MV-4-11 (cell line): ENCODE data around the gene CDYL2.
A peak's percentile ranks its signal among the peaks of the same experiment; 100 is the strongest.
"Not testable (repeated sequence)": the region's sequence is repeated elsewhere in the genome, so short reads cannot be mapped to it uniquely, and the experiment has no call there.

Experiments
- DNase-seq: peaks from one replicate; lab custom pipeline; 2025; lab: John Stamatoyannopoulos, UW

CDYL2 gene, protein sequence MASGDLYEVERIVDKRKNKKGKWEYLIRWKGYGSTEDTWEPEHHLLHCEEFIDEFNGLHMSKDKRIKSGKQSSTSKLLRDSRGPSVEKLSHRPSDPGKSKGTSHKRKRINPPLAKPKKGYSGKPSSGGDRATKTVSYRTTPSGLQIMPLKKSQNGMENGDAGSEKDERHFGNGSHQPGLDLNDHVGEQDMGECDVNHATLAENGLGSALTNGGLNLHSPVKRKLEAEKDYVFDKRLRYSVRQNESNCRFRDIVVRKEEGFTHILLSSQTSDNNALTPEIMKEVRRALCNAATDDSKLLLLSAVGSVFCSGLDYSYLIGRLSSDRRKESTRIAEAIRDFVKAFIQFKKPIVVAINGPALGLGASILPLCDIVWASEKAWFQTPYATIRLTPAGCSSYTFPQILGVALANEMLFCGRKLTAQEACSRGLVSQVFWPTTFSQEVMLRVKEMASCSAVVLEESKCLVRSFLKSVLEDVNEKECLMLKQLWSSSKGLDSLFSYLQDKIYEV

GRCh38 chr16:80804526-80805383, at the start of gene CDYL2:
CDYL2 (minus strand) TSS chr16:80804598; CDS start chr16:80804173, 425 bp downstream.
- DNase-seq: no peak

- peak; percentile 19 for DNase-seq
Measured at GRCh38 chr16:80852261-80852872, 48.0 kb upstream of the CDYL2 start.

DNA sequence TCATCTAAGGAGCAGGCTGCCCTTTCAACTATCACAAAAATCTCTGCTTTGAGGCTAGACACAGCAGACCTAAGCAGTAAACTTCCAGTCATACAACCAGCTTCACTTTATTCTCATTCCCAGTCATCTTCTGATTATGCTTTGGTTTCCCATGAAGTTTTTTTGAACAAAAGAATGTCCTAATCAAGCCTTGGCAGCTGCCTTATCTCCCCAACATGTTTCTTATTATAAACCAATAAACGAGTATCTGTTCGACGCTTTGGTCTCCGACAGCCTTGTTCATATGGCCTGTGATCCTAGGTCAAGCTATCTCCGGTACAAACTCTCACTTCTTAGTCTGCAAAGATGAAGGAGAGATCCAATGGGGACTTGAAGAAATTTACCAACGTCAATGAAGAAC, 47.4 kb upstream of the CDYL2 start:
- no peak for DNase-seq

GRCh38 chr16:80850757-80851156, 46.4 kb upstream of the CDYL2 start:
- no peak for DNase-seq

DNA sequence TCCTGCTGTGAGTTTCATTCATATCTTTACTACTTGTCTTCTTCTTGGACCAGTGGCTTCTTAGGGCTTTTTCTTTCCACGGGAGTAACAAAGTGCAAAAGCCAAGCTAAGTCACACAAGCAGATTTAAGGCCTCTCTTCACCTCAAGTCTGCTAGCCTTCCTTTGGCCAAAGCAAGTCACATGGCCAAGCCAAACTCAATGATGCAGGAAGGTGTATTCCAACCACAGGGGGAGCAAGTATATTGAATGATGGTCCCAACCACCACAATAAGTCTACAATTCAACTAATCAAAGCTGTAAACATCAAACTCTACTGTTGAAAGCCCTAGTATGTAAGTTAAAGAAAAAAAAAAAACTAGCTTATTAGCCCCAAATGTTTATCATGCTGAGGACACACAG, 44.5 kb upstream of the CDYL2 start:
- no peak for DNase-seq

DNA sequence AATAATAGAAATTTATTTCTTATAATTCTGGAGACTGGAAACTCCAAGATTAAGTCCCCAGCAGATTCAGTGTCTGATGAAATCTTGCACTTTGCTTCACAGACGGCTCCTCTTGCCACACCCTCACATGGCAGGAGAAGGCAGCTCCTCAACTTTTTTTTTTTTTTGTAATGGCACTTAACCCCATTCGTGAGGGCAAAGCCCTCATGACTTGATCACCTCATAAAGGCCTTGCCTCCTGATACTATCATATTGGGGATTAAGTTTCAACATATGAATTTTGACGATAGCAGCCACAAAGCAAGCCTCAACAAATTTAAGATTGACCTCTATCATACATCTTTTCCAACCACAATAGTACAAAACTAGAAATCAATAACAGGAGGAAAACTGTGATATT, 42.3 kb upstream of the CDYL2 start:
- no peak for DNase-seq

DNA sequence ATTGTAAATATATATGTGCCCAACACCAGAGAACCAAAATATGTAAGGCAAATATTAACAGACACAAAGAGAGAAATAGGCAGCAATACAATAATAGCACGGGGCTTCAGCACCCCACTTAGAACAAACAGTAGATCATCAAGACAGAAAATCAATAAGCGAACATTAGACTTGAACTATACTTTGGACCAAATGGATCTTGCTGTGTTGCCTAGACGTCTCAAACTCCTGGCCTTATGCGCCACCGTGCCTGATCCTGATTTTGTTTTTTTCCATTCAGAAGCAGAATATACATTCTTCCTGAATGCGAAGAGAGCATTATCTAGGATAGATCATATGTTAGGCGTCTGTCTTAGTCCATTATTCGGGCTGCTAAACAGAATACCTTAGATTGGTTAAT, 41.9 kb upstream of the CDYL2 start:
- no peak for DNase-seq

- no peak for DNase-seq
Measured at GRCh38 chr16:80844395-80844794, 40.0 kb upstream of the CDYL2 start.

DNA sequence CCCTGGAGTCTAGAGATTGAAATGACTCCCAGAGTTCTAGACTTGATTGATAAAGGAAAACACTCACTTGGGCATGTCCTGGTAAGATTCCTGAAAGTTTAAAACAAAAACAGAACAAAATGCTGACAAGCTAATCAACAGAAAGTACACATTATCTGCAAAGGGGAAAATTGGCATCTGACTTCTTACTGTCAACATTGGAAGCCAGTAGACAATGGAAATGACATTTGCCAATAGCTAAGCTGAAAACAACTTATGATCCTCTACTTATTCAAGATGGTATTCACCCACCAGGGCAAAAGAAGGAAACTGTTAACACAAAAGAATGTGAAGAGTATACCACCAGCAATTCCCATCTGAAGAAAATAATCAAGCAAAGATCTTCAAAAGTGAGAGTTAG, 36.8 kb upstream of the CDYL2 start:
- no peak for DNase-seq

DNA sequence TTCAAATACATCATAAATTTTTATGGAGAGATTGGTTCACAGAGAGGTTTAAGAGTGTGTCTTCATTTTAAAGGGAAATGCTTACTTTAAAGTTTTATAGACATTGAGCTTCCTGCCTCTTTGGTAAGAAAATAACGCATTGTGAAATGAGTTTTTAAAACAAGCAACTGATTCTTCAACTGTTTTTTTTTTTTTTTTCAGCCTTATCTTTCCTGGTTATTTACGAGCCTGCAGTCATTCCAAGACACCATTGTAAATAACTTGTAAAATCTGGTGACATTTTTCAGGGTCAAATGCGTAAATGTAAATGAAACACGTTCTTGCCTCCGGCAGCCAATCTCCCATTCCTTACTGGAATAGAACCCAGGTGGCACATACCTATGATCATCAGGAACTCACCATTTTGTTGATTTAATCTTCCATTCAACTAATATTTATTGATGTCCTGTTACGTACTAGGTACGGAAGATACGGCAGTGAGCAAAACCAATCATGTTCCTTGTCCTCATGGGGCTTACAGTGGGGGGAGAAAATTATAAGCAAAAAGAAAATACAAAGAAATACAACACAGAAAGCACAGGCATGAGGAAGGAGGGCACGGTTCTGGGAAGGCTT, 33.2 kb upstream of the CDYL2 start:
- DNase-seq: no peak

GRCh38 chr16:80836846-80837245, 32.4 kb upstream of the CDYL2 start:
- no peak for DNase-seq

- DNase-seq: no peak
Measured at GRCh38 chr16:80836202-80836601, 31.8 kb upstream of the CDYL2 start.

DNA sequence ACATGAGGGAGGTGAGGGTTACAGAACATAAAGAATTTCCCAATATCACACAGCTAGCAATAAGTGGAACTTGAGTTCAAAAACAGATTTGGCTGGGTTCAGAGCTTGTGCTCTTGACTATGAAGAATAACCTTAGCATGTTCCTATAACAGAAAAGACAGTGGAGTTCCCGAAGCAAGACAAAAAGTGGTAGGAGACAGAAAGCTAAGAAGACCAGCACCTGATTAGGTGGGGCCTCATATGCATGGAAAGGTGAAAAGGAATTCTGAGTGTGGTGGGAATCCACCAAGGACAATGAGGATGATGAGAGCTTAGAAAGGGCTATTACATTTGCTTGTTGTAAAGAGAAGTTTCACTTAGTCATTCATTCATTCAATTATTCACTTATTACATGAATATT, 26.6 kb upstream of the CDYL2 start:
- DNase-seq: no peak

DNA sequence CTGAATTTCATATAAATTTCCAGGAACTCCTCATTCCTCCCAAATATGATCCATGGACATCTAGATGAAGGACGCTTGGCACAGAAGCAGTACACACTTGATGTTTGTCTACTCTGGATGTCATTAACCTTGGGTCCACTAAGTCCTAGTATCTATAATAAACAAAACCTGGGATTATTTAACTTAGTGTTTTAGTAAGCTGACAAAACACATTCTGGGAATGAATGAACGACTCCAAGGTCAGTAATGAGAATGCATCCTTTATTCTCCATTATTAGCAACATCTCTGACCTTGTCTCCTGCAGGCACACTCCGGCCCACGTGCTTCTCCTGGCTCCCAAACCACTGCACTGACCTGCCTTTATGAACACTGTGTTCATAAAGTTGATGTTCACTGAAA, 24.1 kb upstream of the CDYL2 start:
- DNase-seq: no peak

- no peak for DNase-seq
Measured at GRCh38 chr16:80827007-80827406, 22.6 kb upstream of the CDYL2 start.

DNA sequence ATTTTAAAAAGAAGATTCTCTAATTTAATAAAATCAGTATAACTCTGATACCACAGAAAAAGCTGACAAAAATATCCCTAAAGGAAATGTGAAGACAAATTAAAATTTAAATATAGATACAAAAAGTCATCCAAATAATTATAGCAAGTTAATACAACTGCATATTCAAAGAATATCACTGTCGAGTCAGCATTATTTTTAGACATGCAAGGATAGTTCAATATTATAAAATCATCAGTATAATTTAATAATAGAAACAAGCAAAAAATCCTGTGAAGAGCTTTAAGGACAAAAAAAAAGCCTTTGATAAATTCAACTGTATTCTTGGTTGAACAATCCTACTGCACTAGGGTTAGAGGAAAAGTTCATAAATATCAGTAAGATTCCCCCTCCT, 21.0 kb upstream of the CDYL2 start:
- no peak for DNase-seq

DNA sequence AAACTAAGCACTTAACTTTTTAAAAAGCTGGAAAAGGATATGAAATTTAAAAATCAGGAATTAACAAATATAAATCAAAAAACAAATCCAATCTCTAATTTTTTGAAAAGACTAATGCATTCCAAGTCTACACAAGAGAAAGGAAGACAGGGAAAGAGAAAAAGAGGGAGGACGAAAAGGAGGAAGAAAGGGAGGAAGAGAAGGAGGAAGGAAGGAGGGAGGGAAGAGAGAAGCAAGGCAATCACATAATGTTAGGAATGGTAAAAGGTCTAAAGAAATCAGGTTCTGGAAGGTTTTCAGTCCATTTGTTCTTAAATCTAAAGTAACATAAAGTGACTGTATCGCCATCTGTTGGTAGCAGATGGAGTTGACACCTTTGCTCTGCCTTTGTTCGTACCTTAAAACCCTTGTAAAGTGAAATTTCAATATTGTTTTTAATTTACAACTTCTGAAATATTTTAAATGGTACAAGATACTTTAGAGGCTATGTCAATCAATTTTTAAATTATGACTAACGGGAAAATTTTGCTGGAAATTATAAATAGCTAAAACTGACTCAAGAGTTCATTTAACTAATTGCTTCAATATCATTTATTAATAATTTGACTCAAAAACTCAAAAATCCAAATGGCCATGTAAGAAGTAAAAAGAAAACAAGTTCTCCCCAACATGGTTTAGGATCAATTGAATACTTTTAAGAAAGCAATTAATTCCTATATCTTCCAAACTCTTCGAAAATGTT, 20.4 kb upstream of the CDYL2 start:
- peak; percentile 54 for DNase-seq

- no peak for DNase-seq
Measured at GRCh38 chr16:80819988-80820387, 15.6 kb upstream of the CDYL2 start.

GRCh38 chr16:80816356-80816755, 12.0 kb upstream of the CDYL2 start:
- DNase-seq: no peak

DNA sequence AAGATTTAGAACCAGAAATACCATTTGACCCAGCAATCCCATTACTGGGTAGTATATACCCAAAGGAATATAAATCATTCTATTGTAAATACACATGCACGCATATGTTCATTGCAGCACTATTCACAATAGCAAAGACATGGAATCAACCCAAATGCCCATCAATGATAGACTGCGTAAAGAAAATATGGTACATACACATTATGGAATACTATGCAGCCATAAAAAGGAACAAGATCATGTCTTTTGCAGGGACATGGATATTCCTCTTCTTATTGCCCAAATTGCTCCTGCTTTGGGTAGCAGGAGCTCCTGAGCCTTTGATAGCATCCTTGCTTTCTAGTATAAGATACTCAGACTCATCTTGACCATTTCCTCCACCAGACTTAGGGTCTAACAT, 10.9 kb upstream of the CDYL2 start:
- not testable (repeated sequence) for DNase-seq

DNA sequence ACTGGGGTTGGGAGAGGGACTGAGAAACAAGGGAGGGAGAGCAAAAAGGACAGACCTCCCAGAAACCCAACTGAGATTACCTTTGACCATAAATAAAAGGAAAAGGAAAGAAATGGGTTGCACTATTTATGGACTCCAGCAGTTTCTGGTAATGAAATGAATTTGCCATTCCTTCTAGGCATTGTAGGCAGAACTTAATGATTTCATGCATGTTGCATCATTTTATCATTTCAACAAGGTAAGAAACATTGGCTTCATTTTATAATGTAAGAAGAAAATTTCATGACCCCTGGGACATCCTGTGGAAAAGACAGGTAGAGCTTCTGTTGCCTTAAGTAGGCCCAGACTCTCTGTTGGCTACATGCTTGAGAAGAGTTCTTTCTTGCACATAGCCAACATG, 8.2 kb upstream of the CDYL2 start:
- no peak for DNase-seq
